ENCODE measurements around the gene TSPAN32. TPM values are rescaled to one million over a fixed set of nuclear protein-coding genes. Genes with fewer than 3 reads are reported as not detected.

The TSPAN32 gene
- total RNA-seq, 1 experiment from 2014 or later = not detected

DNA sequence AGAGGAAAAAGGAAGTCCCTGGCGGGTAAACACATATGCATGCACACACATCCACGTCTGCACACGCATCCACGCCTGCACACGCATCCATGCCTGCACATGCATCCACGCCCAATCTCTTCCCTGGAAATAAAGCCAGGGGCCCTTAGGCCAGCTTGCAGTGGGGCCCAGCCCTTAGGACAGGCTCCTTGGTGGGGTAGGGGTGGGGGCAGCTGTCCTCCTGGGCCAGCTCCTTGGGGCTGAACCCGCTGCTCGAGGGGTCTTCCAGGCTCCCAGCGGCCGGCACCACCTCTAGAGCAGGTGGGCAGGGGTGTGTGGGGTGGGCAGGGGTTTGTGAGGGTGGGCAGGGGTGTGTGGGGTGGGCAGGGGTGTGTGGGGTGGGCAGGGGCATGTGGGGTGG is 2.0 kb upstream of the TSPAN32 start:
- in situ Hi-C loops (cut with HindIII; ENCODE audit: low sequenced_read_pairs) = no loop called here
- no peak for DNase-seq (ENCODE audit: low spot score)

- no peak for DNase-seq (ENCODE audit: low spot score)
- in situ Hi-C loops (cut with HindIII; ENCODE audit: low sequenced_read_pairs) = no loop called here
Measured at GRCh38 chr11:2300290-2300935, 1.4 kb upstream of the TSPAN32 start.

- DNase-seq (ENCODE audit: low spot score) = no peak
- in situ Hi-C loops (cut with HindIII; ENCODE audit: low sequenced_read_pairs) = no loop called here
Measured at GRCh38 chr11:2300936-2301630, 730 bp upstream of the TSPAN32 start.

- DNase-seq (ENCODE audit: low spot score) = no peak
- in situ Hi-C loops (cut with HindIII; ENCODE audit: low sequenced_read_pairs) = no loop called here
Measured at GRCh38 chr11:2302306-2302895, 588 bp downstream of the TSPAN32 start.

DNA sequence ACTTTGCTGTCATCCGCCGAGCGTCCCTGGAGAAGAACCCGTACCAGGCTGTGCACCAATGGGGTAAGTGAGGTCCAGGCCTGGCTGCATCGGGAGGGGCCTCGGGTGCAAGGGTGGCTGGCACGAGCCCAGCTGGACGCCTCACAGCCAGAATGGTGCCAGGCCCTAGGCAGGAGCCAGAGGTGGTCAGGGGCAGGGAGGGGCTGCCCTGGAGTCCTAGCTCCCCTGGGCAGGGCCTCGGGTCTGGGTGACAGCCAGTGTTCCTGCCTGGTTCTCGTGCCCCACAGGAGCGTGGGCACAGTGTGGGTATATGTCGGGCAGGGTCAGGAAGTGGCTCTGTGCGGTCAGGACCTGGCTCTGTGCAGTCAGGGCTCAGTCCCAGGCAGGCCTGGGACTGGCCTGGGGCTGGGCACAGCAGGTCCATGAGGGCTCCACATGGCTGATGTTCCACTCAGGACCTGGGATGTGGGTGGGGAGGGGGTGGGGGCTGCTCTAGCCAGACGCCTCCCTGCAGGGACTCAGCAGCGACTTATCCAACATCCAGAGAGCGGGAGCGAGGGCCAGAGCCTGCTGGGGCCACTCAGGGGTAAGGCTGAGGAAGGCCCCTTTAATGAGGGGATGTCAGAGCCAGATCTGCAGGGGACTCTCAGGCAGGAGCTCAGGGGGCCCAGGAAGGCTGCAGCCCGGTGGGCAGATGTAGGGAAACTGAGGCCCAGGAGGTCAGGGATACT is 1.2 kb downstream of the TSPAN32 start:
- no peak for DNase-seq (ENCODE audit: low spot score)
- in situ Hi-C loops (cut with HindIII; ENCODE audit: low sequenced_read_pairs) = no loop called here

- DNase-seq (ENCODE audit: low spot score) = no peak
- in situ Hi-C loops (cut with HindIII; ENCODE audit: low sequenced_read_pairs) = no loop called here
Measured at GRCh38 chr11:2303627-2304505, 2.1 kb downstream of the TSPAN32 start.

GRCh38 chr11:2304506-2305139 is 2.8 kb downstream of the TSPAN32 start:
- DNase-seq (ENCODE audit: low spot score) = no peak
- in situ Hi-C loops (cut with HindIII; ENCODE audit: low sequenced_read_pairs) = no loop called here

DNA sequence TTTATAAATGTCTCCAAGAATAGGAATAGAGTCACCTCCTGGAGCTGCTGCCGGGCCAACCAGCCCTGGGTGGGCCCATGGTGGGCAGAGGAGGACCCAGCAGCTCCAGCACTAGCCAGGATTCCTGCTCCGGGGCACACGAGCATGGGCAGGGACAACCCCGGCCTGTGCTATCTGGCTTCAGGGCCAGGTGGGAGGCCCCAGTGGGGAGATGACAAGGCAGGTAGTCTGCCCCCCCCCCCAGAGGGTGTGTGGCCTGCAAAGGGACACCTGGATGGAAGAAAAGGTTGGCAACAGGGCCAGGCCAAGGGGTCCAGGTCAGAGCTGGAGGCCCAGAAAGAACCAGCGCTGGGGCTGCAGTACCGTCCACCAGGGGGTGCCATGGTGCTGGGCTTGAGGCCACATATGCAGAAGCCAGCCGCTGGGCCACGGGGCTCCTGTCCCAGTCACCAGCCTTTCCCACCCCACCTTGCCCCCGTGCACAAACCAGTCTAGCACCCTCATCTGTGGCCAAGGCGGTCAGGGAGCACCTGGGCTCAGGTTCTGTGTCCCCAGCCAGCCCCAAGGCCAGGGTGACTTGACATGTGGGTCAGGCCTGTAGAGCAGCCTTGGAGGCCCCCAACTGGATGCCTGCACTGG is 3.4 kb downstream of the TSPAN32 start:
- in situ Hi-C loops (cut with HindIII; ENCODE audit: low sequenced_read_pairs) = no loop called here
- peak; percentile 63 for DNase-seq (ENCODE audit: low spot score)

GRCh38 chr11:2305788-2306451 is 4.1 kb downstream of the TSPAN32 start:
- in situ Hi-C loops (cut with HindIII; ENCODE audit: low sequenced_read_pairs) = no loop called here
- no peak for DNase-seq (ENCODE audit: low spot score)

DNA sequence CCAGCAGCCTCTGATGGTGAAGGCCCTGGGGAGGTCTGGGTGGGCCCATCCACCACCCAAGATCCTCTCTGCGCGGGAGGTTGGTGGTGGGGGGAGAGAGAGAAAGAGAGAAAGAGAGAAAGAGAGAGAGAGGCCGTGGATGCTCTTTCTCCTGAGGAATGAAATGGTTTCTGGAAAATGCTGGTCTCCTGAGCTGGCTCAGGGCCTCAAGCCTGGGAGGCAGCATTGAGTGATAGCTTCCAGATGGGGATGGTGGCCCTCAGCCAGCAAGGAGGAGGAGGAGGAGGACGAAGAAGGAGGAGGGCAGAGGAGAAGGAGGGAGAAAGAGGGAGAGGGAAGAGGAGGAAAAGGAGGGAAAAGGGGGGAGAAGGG is 4.6 kb downstream of the TSPAN32 start:
- peak; percentile 8 for DNase-seq (ENCODE audit: low spot score)
- in situ Hi-C loops (cut with HindIII; ENCODE audit: low sequenced_read_pairs) = no loop called here

- in situ Hi-C loops (cut with HindIII; ENCODE audit: low sequenced_read_pairs) = no loop called here
- no peak for DNase-seq (ENCODE audit: low spot score)
Measured at GRCh38 chr11:2306877-2307500, 5.2 kb downstream of the TSPAN32 start.

DNA sequence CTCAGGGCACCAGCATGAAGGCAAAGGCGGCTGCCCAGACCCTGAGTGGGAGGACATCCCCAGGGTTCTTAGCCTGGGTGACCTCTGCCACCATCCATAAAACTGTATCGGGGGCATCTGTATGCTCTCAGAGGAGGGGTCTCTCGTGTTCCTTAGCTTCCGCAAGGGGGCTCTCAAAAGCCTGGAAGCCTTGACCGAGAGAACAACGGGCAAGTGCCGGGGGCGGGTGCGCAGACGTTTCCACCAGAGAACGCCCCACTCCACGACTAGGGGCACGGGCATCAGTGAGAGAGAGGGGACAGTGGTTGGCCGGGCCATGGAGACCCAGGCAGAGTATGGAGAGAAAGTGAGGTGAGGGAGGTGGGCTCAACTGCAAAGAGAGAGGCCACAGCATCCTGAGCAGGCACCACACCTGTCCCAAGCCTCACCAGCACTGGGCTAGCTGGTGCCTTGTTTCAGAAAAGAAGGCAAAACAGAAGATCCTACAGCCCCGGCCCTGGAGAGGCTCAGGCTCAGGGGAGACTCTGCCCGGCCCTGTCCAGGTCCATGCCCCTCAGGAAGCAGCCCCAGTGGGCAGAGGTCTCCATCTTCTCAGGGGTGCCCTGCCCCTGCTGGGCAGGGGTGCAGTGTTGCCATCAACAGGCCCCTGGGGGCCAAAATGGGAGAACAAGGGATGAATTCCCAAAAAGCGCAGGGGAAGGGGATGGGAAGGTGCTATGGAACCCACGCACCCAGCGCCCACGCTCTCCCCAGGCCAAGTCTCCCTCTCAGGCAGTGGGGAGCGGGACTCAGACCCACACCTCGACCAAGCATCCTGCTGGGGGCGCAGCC is 5.9 kb downstream of the TSPAN32 start:
- in situ Hi-C loops (cut with HindIII; ENCODE audit: low sequenced_read_pairs) = no loop called here
- no peak for DNase-seq (ENCODE audit: low spot score)

- no peak for DNase-seq (ENCODE audit: low spot score)
- in situ Hi-C loops (cut with HindIII; ENCODE audit: low sequenced_read_pairs) = no loop called here
Measured at GRCh38 chr11:2308713-2309112, 6.9 kb downstream of the TSPAN32 start.

- in situ Hi-C loops (cut with HindIII; ENCODE audit: low sequenced_read_pairs) = no loop called here
- no peak for DNase-seq (ENCODE audit: low spot score)
Measured at GRCh38 chr11:2309251-2310072, 7.6 kb downstream of the TSPAN32 start.

DNA sequence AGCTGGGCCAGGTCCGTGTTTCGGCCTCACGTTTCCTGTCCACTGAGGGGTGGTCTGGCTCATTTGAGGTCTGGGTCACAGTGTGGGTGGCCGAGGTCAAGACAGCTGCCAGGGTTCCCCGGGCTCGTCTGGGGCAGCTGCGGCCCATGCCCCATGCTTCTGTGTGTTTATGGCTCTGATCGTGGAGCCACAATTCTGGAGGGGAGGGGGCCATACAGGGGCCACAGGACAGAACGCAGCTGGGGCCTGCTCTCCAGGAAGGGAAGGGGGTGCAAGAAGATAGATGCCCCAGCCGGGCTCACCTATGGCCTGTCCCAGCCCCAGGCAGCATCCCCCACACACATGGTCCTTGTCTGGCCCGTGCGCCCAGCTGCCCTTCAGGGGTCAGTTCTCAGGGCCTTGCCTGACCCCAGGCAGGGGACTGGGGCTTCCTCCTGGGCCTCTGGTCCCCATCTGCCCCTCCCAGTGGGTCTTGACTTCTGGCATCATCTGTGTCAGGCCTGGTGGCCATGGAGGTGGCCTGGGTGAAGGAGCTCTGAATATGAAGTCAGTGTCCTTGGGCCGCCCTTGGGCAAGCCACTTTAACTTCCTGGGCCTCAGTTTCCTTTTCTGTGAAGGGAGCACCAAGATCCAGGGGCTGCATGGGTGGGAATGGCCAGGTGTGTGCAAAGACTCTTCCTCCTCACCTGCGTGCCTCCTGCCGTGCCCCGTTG is 8.4 kb downstream of the TSPAN32 start:
- in situ Hi-C loops (cut with HindIII; ENCODE audit: low sequenced_read_pairs) = no loop called here
- DNase-seq (ENCODE audit: low spot score) = no peak
